Measurements from ENCODE around the gene CFAP97D2.

DNA sequence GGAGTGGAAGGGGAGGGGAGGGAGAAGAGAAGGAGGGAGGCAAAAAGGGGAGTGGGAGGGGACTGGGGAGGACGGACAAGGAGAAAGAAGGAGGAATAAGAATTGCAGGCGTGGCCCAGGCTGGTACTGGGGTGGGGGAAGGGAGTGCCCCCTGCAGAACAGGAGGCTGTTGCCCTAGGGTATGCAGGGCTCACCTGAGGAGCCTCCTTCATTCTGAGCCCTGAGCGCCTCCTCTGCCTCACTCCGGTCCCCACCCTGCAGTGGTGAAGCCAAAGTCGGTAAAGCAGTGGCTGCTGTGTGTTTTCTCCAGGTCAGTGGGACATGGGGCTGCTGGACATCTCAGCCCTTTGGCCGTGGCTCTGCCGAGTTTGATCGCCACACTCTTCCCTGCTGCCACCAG lies 46.6 kb downstream of the CFAP97D2 start:
- TF ChIP-seq EZH2phosphoT487 (IDR thresholded peaks at IDR 0.05; ENCODE audit: borderline replicate concordance, low read length) = no peak
- no peak for TF ChIP-seq CTCF (IDR thresholded peaks at IDR 0.05; ENCODE audit: low read depth, low read length, poor library complexity, severe bottlenecking)

All from DOHH2 (cell line).